Body of pancreas (tissue), 4 donors: ENCODE measurements around the gene HRH1. TPM values are rescaled to one million over a fixed set of nuclear protein-coding genes. Genes with fewer than 3 reads are reported as not detected.
A peak's percentile ranks its signal among the peaks of the same experiment; 100 is the strongest.

Source experiments
- ATAC-seq: fragments of 150-250 bp; one replicate; pipeline ENCODE4 v1.9.1; 2016
- DNase-seq, 4 donors: peaks; one replicate each; pipeline ENCODE4 v3.0.0-alpha.2; 2019
- H3K27ac ChIP-seq, 4 donors: fragments of 200-600 bp; sonication (generic); 1 replicate in 3 of 4; 2 replicates in 1 of 4; pipeline versions ENCODE4 v1.5.1 to v1.6.1; 2016 to 2019; ENCODE audit warnings: mild to moderate bottlenecking in 1 of 4, mixed read lengths in 1 of 4, moderate library complexity in 1 of 4
- H3K27me3 ChIP-seq, 2 donors: fragments of 200-600 bp; sonication (generic); one replicate each; pipeline ENCODE4 v1.6.0; 2016; ENCODE audit warnings: mild to moderate bottlenecking in 1 of 2
- H3K36me3 ChIP-seq, 2 donors: fragments of 200-600 bp; sonication (generic); replicated peaks in 1 of 2; 2 replicates each; pipeline ENCODE4 v1.5.1; 2016; ENCODE audit warnings: low read depth in 2 of 2; ENCODE audit not compliant: insufficient read depth in 1 of 2
- H3K4me1 ChIP-seq: fragments of 200-600 bp; sonication (generic); one replicate; pipeline ENCODE4 v1.6.0; 2016
- H3K4me3 ChIP-seq, 2 donors: fragments of 200-600 bp; sonication (generic); 1 replicate in 1 of 2; 2 replicates in 1 of 2; pipeline ENCODE4 v1.5.1; 2016 to 2019
- H3K9me3 ChIP-seq, 3 donors: fragments of 200-600 bp; sonication (generic); 1 replicate in 2 of 3; 2 replicates in 1 of 3; pipeline ENCODE4 v1.5.1; 2016
- CTCF ChIP-seq, 7 experiments: fragments of 450-650 bp in 4 of 7; fragments of 200-600 bp in 3 of 7; sonication (generic) in 3 of 7; IDR thresholded peaks; one replicate each; pipeline ENCODE4 v1.5.1; 2016 to 2019; ENCODE audit warnings: antibody characterized with exemption in 7 of 7
- POLR2A ChIP-seq, 3 donors: fragments of 450-650 bp; IDR thresholded peaks; one replicate each; pipeline ENCODE4 v1.6.1; 2016; ENCODE audit warnings: antibody characterized with exemption in 3 of 3, mild to moderate bottlenecking in 2 of 3
- WGBS, 2 donors: methylation state at CpG; one replicate each; pipeline ENCODE4 v1.1.5; 2017; 5-methylcytosine and 5-hydroxymethylcytosine counted together
- intact Hi-C: fragments of 100-400 bp; cut with DNase I; formaldehyde crosslinking; loops from one replicate; pipeline ENCODE4 v1.15.1; 2023
- total RNA-seq, 2 donors: library from RNA; depleted of rRNA; stranded (reverse); fragments of >200 nt; gene quantifications; one replicate each; pipeline ENCODE4 v1.1.0, GENCODE V29; 2016

HRH1 gene
- total RNA-seq, 2 donors from 2014 or later = 0.66 to 0.78 TPM

- DNase-seq (no peak), ATAC-seq (no peak)
- 72 to 83% methylated on average over 2 of the region's 2 CpGs for WGBS, 2 donors
- Histone ChIP-seq H3K4me3 (no peak overlapping the region), H3K27me3 (no peaks in the 10 kb centered on the region), H3K36me3 (no peaks in the 10 kb centered on the region), H3K27ac (peak overlapping the region in 1 of 4 donors; percentile 59), H3K4me1 (no peaks in the 10 kb centered on the region), H3K9me3 (no peaks in the 10 kb centered on the region)
- intact Hi-C loops = no loop called here
- TF ChIP-seq POLR2A (IDR thresholded peaks at IDR 0.05) (no peak), CTCF (IDR thresholded peaks at IDR 0.05) (no peak)
These were observed 133.8 kb downstream of the HRH1 start for GRCh38 chr3:11288021-11288491.

GRCh38 chr3:11288786-11289637 lies 134.7 kb downstream of the HRH1 start:
- Histone ChIP-seq H3K27me3 (no peaks in the 10 kb centered on the region), H3K36me3 (no peaks in the 10 kb centered on the region), H3K27ac (peak overlapping the region in 2 of 4 donors; percentile 44 to 59), H3K9me3 (no peaks in the 10 kb centered on the region), H3K4me3 (no peak overlapping the region), H3K4me1 (no peaks in the 10 kb centered on the region)
- peak; percentile 54 for ATAC-seq
- no peak for DNase-seq
- intact Hi-C loops = no loop called here
- WGBS, 2 donors = 65 to 83% methylated on average over 7 of the region's 7 CpGs
- TF ChIP-seq CTCF (IDR thresholded peaks at IDR 0.05) (no peak), POLR2A (IDR thresholded peaks at IDR 0.05) (no peak)

GRCh38 chr3:11289864-11290263 lies 135.6 kb downstream of the HRH1 start:
- intact Hi-C loops = no loop called here
- Histone ChIP-seq H3K36me3 (no peaks in the 10 kb centered on the region), H3K9me3 (no peaks in the 10 kb centered on the region), H3K4me3 (no peak overlapping the region), H3K27me3 (no peaks in the 10 kb centered on the region), H3K27ac (peak overlapping the region in 2 of 4 donors; percentile 44 to 59), H3K4me1 (no peaks in the 10 kb centered on the region)
- 76 to 80% methylated on average over 3 of the region's 3 CpGs for WGBS, 2 donors
- DNase-seq (no peak), ATAC-seq (no peak)
- TF ChIP-seq CTCF (IDR thresholded peaks at IDR 0.05) = no peak
- TF ChIP-seq POLR2A (IDR thresholded peaks at IDR 0.05) = no peak

GRCh38 chr3:11290743-11291680 lies 136.7 kb downstream of the HRH1 start:
- intact Hi-C loops = no loop called here
- 83 to 87% methylated on average over 11 of the region's 11 CpGs for WGBS, 2 donors
- no peak for ATAC-seq
- Histone ChIP-seq H3K9me3 (no peaks in the 10 kb centered on the region), H3K27ac (no peak overlapping the region), H3K4me1 (no peaks in the 10 kb centered on the region), H3K27me3 (no peaks in the 10 kb centered on the region), H3K4me3 (no peak overlapping the region), H3K36me3 (no peaks in the 10 kb centered on the region)
- no peak for DNase-seq
- TF ChIP-seq CTCF (IDR thresholded peaks at IDR 0.05) (no peak), POLR2A (IDR thresholded peaks at IDR 0.05) (no peak)
